A549 (cell line): ENCODE measurements around the gene SPRR1B. TPM values are rescaled to one million over a fixed set of nuclear protein-coding genes. Genes with fewer than 3 reads are reported as not detected.

Experiments
- ATAC-seq, 2 experiments: fragments of 200-7000 bp in 1 of 2; fragments of >200 bp in 1 of 2; cut with Nextera tagmentation in 1 of 2; cut with Tn5 transposase in 1 of 2; 3 replicates each; pipeline versions ENCODE4 v1.8.0 to v1.9.1; 2018 to 2020; ENCODE audit warnings: mild to moderate bottlenecking in 1 of 2, moderate library complexity in 1 of 2
- CTCF ChIA-PET: fragments of 300-600 bp; sonication (Branson Sonifier 250); formaldehyde crosslinking; extraction: SDS; loops from one replicate; lab custom pipeline; 2021; ENCODE audit warnings: antibody characterized with exemption, inconsistent platforms; lab: Yijun Ruan, JAX
- POLR2A ChIA-PET: fragments of 350-600 bp; formaldehyde crosslinking; extraction: SDS; loops from one replicate; lab custom pipeline; 2021; ENCODE audit warnings: antibody characterized with exemption, inconsistent platforms; lab: Yijun Ruan, JAX
- DNase-seq, 2 experiments: peaks; one replicate each; pipeline versions ENCODE4 v3.0.0 to v3.0.0-alpha.2; 2011 to 2016; ENCODE audit warnings: low read depth in 1 of 2, low spot score in 1 of 2
- FAIRE-seq: peaks from 2 replicates; lab custom pipeline; 2011; peaks lifted over from hg19 to GRCh38; lab: Jason Lieb, UNC
- H3K27ac ChIP-seq, 2 experiments: fragments of >200 bp; sonication (Bioruptor Twin); formaldehyde crosslinking; 3 replicates each; pipeline ENCODE4 v1.5.1; 2016 to 2017
- H3K4me1 ChIP-seq: fragments of >200 bp; sonication (Bioruptor Twin); formaldehyde crosslinking; 3 replicates; pipeline ENCODE4 v1.6.1; 2016
- H3K4me2 ChIP-seq: fragments of >200 bp; sonication (Bioruptor Twin); formaldehyde crosslinking; 3 replicates; pipeline ENCODE4 v1.6.1; 2016
- H3K4me3 ChIP-seq: fragments of >200 bp; sonication (Bioruptor Twin); formaldehyde crosslinking; 3 replicates; pipeline ENCODE4 v1.5.1; 2016
- H3K9me3 ChIP-seq: fragments of >200 bp; sonication (Bioruptor Twin); formaldehyde crosslinking; 3 replicates; pipeline ENCODE4 v1.6.1; 2016
- ATOH8 ChIP-seq: fragments of 250-450 bp; sonication (Bioruptor Pico); IDR thresholded peaks from 2 replicates; pipeline ENCODE4 v1.5.0; 2020; ENCODE audit warnings: low read depth, mild to moderate bottlenecking, moderate library complexity
- CEBPB ChIP-seq, 2 experiments: fragments of >200 bp in 1 of 2; sonication (Bioruptor Twin) in 1 of 2; formaldehyde crosslinking in 1 of 2; IDR thresholded peaks; 2 replicates each; pipeline ENCODE4 v1.6.1; 2012 to 2016
- EHMT2 ChIP-seq: fragments of 200-600 bp; sonication (generic); IDR thresholded peaks from 2 replicates; pipeline ENCODE4 v1.6.1; 2016; ENCODE audit warnings: antibody characterized with exemption, low read depth, mild to moderate bottlenecking, moderate library complexity
- ELK1 ChIP-seq: fragments of 150-350 bp; IDR thresholded peaks from 2 replicates; pipeline ENCODE4 v1.6.1; 2014; ENCODE audit warnings: low read depth, mild to moderate bottlenecking, low read length
- FOSB ChIP-seq: fragments of 250-450 bp; sonication (Bioruptor Pico); IDR thresholded peaks from 2 replicates; pipeline ENCODE4 v1.5.0; 2020; ENCODE audit warnings: mild to moderate bottlenecking, moderate library complexity
- FOXS1 ChIP-seq: fragments of 250-450 bp; sonication (Bioruptor Pico); IDR thresholded peaks from 2 replicates; pipeline ENCODE4 v1.5.0; 2020; ENCODE audit warnings: mild to moderate bottlenecking, moderate library complexity
- JUNB ChIP-seq: fragments of >200 bp; sonication (Bioruptor Twin); formaldehyde crosslinking; IDR thresholded peaks from 2 replicates; pipeline ENCODE4 v1.6.1; 2016
- KDM5A ChIP-seq: fragments of 200-600 bp; sonication (generic); IDR thresholded peaks from 2 replicates; pipeline ENCODE4 v1.6.1; 2016; ENCODE audit warnings: antibody characterized with exemption, mild to moderate bottlenecking
- MAX ChIP-seq: IDR thresholded peaks from 2 replicates; pipeline ENCODE4 v1.6.1; 2012
- MYC ChIP-seq: IDR thresholded peaks from 2 replicates; pipeline ENCODE4 v1.6.1; 2012; ENCODE audit warnings: mild to moderate bottlenecking, inconsistent platforms, low read length, improper control_type of control experiment, borderline replicate concordance
- NFE2L2 ChIP-seq: fragments of 150-350 bp; conservative IDR thresholded peaks from 2 replicates; pipeline ENCODE4 v1.6.1; 2014; ENCODE audit warnings: low read length
- NR3C1 ChIP-seq: fragments of >200 bp; sonication (Bioruptor Twin); formaldehyde crosslinking; IDR thresholded peaks from 3 replicates; pipeline ENCODE4 v1.6.1; 2017
- PBX3 ChIP-seq: IDR thresholded peaks from 2 replicates; pipeline ENCODE4 v1.6.1; 2012
- PHF8 ChIP-seq: fragments of 200-600 bp; sonication (generic); IDR thresholded peaks from 2 replicates; pipeline ENCODE4 v1.6.1; 2016; ENCODE audit warnings: low read depth, mild to moderate bottlenecking, antibody characterized with exemption, moderate library complexity, borderline replicate concordance
- POLR2AphosphoS2 ChIP-seq: conservative IDR thresholded peaks from 2 replicates; pipeline ENCODE4 v1.6.1; 2012; ENCODE audit warnings: low read length, improper control_type of control experiment, inconsistent platforms
- TP53 ChIP-seq: fragments of 250-450 bp; sonication (Bioruptor Pico); IDR thresholded peaks from 2 replicates; pipeline ENCODE4 v1.5.0; 2021; ENCODE audit warnings: mild to moderate bottlenecking, moderate library complexity
- WGBS: methylation state at CpG from one replicate; pipeline ENCODE4 v1.1.6; 2017; ENCODE audit errors: missing lambda C conversion rate; 5-methylcytosine and 5-hydroxymethylcytosine counted together
- polyA minus RNA-seq: library from RNA; depleted of rRNA, polyadenylated mRNA; stranded (reverse); fragments of >200 nt; gene quantifications from 2 replicates; pipeline ENCODE4 v1.2.3, GENCODE V29; 2011; rRNA and poly(A)+ RNA removed
- polyA plus RNA-seq, 4 experiments: library from polyadenylated mRNA; depleted of rRNA in 3 of 4; stranded (reverse); fragments of >200 nt; fragmentation: RNase III in 1 of 4; extraction: RNeasy Plus Mini Kit Qiagen cat#74134 plus additional on column Dnase treatment in 1 of 4; gene quantifications; 2 replicates in 3 of 4; 3 replicates in 1 of 4; pipeline ENCODE4 v1.2.3, GENCODE V29; 2011 to 2017
- TF ChIP-seq, protein P1 (sequence below): fragments of >200 bp; sonication (Bioruptor Twin); formaldehyde crosslinking; IDR thresholded peaks from 3 replicates; pipeline ENCODE4 v1.5.1; 2016
- TF ChIP-seq, protein P2 (sequence below): fragments of 250-450 bp; sonication (Bioruptor Pico); IDR thresholded peaks from 2 replicates; pipeline ENCODE4 v1.5.0; 2021; ENCODE audit warnings: mild to moderate bottlenecking, moderate library complexity, borderline replicate concordance
- TF ChIP-seq, protein P3 (sequence below): fragments of >200 bp; sonication (Bioruptor Twin); formaldehyde crosslinking; IDR thresholded peaks from 2 replicates; pipeline ENCODE4 v1.6.1; 2016
- TF ChIP-seq, protein P4 (sequence below): fragments of 200-600 bp; sonication (generic); IDR thresholded peaks from 2 replicates; pipeline ENCODE4 v1.6.1; 2016; ENCODE audit warnings: antibody characterized with exemption, mild to moderate bottlenecking, moderate library complexity
- TF ChIP-seq, protein P5 (sequence below): IDR thresholded peaks from 2 replicates; pipeline ENCODE4 v1.6.1; 2012; ENCODE audit warnings: low read depth, borderline replicate concordance

SPRR1B gene, protein sequence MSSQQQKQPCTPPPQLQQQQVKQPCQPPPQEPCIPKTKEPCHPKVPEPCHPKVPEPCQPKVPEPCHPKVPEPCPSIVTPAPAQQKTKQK
- polyA plus RNA-seq (2011; rRNA removed), result not detected in 2 replicates
- polyA plus RNA-seq (2012; cell fraction: cytosol; rRNA removed), result not detected in 2 replicates
- not detected in 2 replicates for polyA plus RNA-seq (2012; cell fraction: nucleus; rRNA removed)
- not detected in 3 replicates for polyA plus RNA-seq (2017; fragmentation: RNase III; extraction: RNeasy Plus Mini Kit Qiagen cat#74134 plus additional on column Dnase treatment)
- polyA minus RNA-seq, result not detected in 2 replicates

GRCh38 chr1:153030895-153031294 is at the start of gene SPRR1B:
SPRR1B (plus strand) TSS chr1:153031203; CDS start chr1:153032346, 1,143 bp downstream.
- Histone ChIP-seq H3K4me1 (no peaks in the 10 kb centered on the region), H3K27ac (no peak within 1 kb of the TSS), H3K4me3 (no peak within 1 kb of the TSS), H3K9me3 (no peaks in the 10 kb centered on the region), H3K4me2 (no peak within 1 kb of the TSS)
- FAIRE-seq (no peak), ATAC-seq (no peak), DNase-seq (no peak)
- ChIA-PET POLR2A (no interaction called here), CTCF (no interaction called here)
- TF ChIP-seq TP53 (no peak), PHF8 (no peak), ELK1 (no peak), MYC (no peak)
- TF ChIP-seq, protein P1, sequence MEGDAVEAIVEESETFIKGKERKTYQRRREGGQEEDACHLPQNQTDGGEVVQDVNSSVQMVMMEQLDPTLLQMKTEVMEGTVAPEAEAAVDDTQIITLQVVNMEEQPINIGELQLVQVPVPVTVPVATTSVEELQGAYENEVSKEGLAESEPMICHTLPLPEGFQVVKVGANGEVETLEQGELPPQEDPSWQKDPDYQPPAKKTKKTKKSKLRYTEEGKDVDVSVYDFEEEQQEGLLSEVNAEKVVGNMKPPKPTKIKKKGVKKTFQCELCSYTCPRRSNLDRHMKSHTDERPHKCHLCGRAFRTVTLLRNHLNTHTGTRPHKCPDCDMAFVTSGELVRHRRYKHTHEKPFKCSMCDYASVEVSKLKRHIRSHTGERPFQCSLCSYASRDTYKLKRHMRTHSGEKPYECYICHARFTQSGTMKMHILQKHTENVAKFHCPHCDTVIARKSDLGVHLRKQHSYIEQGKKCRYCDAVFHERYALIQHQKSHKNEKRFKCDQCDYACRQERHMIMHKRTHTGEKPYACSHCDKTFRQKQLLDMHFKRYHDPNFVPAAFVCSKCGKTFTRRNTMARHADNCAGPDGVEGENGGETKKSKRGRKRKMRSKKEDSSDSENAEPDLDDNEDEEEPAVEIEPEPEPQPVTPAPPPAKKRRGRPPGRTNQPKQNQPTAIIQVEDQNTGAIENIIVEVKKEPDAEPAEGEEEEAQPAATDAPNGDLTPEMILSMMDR, result no peak
- TF ChIP-seq, protein P2, sequence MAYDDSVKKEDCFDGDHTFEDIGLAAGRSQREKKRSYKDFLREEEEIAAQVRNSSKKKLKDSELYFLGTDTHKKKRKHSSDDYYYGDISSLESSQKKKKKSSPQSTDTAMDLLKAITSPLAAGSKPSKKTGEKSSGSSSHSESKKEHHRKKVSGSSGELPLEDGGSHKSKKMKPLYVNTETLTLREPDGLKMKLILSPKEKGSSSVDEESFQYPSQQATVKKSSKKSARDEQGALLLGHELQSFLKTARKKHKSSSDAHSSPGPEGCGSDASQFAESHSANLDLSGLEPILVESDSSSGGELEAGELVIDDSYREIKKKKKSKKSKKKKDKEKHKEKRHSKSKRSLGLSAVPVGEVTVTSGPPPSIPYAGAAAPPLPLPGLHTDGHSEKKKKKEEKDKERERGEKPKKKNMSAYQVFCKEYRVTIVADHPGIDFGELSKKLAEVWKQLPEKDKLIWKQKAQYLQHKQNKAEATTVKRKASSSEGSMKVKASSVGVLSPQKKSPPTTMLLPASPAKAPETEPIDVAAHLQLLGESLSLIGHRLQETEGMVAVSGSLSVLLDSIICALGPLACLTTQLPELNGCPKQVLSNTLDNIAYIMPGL (CRISPR knock-in tag), result no peak

GRCh38 chr1:152982076-152982475 is 48.9 kb upstream of the SPRR1B start:
- ATAC-seq, result no peak
- no peak for FAIRE-seq
- TF ChIP-seq POLR2AphosphoS2, result no peak
- TF ChIP-seq FOSB, result no peak
- no peak for TF ChIP-seq CEBPB (IDR thresholded peaks at IDR 0.05)
- no peak for TF ChIP-seq EHMT2
- WGBS, result 9% methylated on average over 4 of the region's 4 CpGs
- Histone ChIP-seq H3K4me1 (no peaks in the 10 kb centered on the region), H3K27ac (no peak overlapping the region), H3K4me3 (no peak overlapping the region), H3K9me3 (no peaks in the 10 kb centered on the region), H3K4me2 (no peak overlapping the region)
- CTCF ChIA-PET, result interaction anchor here (1.2 kb wide), 1 partner anchor 17 kb away, joined by 3 read pairs; no protein-coding TSS in a partner anchor
- DNase-seq, result no peak
- POLR2A ChIA-PET, result no interaction called here

- H3K4me3 ChIP-seq, result no peak overlapping the region
- no peak for DNase-seq
- TF ChIP-seq FOXS1 (CRISPR knock-in tag), result no peak
- TF ChIP-seq ATOH8, result no peak
- no peak for TF ChIP-seq PBX3
- TF ChIP-seq POLR2AphosphoS2, result no peak
- TF ChIP-seq, protein P3, sequence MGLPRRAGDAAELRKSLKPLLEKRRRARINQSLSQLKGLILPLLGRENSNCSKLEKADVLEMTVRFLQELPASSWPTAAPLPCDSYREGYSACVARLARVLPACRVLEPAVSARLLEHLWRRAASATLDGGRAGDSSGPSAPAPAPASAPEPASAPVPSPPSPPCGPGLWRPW, result no peak
- TF ChIP-seq JUNB, result no peak
- TF ChIP-seq KDM5A, result no peak
- TF ChIP-seq, protein P4, sequence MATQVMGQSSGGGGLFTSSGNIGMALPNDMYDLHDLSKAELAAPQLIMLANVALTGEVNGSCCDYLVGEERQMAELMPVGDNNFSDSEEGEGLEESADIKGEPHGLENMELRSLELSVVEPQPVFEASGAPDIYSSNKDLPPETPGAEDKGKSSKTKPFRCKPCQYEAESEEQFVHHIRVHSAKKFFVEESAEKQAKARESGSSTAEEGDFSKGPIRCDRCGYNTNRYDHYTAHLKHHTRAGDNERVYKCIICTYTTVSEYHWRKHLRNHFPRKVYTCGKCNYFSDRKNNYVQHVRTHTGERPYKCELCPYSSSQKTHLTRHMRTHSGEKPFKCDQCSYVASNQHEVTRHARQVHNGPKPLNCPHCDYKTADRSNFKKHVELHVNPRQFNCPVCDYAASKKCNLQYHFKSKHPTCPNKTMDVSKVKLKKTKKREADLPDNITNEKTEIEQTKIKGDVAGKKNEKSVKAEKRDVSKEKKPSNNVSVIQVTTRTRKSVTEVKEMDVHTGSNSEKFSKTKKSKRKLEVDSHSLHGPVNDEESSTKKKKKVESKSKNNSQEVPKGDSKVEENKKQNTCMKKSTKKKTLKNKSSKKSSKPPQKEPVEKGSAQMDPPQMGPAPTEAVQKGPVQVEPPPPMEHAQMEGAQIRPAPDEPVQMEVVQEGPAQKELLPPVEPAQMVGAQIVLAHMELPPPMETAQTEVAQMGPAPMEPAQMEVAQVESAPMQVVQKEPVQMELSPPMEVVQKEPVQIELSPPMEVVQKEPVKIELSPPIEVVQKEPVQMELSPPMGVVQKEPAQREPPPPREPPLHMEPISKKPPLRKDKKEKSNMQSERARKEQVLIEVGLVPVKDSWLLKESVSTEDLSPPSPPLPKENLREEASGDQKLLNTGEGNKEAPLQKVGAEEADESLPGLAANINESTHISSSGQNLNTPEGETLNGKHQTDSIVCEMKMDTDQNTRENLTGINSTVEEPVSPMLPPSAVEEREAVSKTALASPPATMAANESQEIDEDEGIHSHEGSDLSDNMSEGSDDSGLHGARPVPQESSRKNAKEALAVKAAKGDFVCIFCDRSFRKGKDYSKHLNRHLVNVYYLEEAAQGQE, result no peak
- no peak for TF ChIP-seq NFE2L2
- no peak for TF ChIP-seq MAX
- TF ChIP-seq, protein P5, sequence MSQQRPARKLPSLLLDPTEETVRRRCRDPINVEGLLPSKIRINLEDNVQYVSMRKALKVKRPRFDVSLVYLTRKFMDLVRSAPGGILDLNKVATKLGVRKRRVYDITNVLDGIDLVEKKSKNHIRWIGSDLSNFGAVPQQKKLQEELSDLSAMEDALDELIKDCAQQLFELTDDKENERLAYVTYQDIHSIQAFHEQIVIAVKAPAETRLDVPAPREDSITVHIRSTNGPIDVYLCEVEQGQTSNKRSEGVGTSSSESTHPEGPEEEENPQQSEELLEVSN, result no peak
- TF ChIP-seq NR3C1, result no peak
These were observed 47.8 kb upstream of the SPRR1B start for GRCh38 chr1:152983234-152983633.

More at GRCh38 chr1:152983234-152983633, 47.8 kb upstream of the SPRR1B start:
- no peaks in the 10 kb centered on the region for H3K4me1 ChIP-seq
- POLR2A ChIA-PET, result no interaction called here
- no peak for FAIRE-seq
- no peak for ATAC-seq
- H3K27ac ChIP-seq, result no peak overlapping the region
- no peak overlapping the region for H3K4me2 ChIP-seq
- H3K9me3 ChIP-seq, result no peaks in the 10 kb centered on the region
- CTCF ChIA-PET, result no interaction called here
